Measurements from ENCODE around the gene PPP6C. TPM values are rescaled to one million over a fixed set of nuclear protein-coding genes. Genes with fewer than 3 reads are reported as not detected.

The PPP6C gene
- polyA plus RNA-seq, 2 donors = 17.2 to 22.7 TPM

- Histone ChIP-seq H3K4me1 (ENCODE audit: control insufficient read depth in 2 of 2, insufficient read depth in 2 of 2, low read length in 1 of 2) (no peaks in the 10 kb centered on the region), H3K27me3 (ENCODE audit: control insufficient read depth in 1 of 2, insufficient read depth in 2 of 2, low read length in 2 of 2) (no peaks in the 10 kb centered on the region), H3K36me3 (ENCODE audit: control insufficient read depth in 2 of 2, insufficient read depth in 2 of 2, low read length in 1 of 2) (peaks cover 5 to 7% of the 10 kb centered on the region in 2 donors), H3K27ac (ENCODE audit: low read depth in 2 of 2, low read length in 1 of 2) (no peak overlapping the region), H3K4me3 (ENCODE audit: low read depth in 1 of 2, low read length in 2 of 2) (no peak overlapping the region), H3K9me3 (ENCODE audit: control insufficient read depth in 2 of 2, insufficient read depth in 1 of 2, low read depth in 1 of 2, low read length in 1 of 2) (no peaks in the 10 kb centered on the region)
- 27 to 42% methylated on average over 4 of the region's 4 CpGs for WGBS, 2 donors
Observed at GRCh38 chr9:125146247-125146646, 43.4 kb downstream of the PPP6C start.

DNA sequence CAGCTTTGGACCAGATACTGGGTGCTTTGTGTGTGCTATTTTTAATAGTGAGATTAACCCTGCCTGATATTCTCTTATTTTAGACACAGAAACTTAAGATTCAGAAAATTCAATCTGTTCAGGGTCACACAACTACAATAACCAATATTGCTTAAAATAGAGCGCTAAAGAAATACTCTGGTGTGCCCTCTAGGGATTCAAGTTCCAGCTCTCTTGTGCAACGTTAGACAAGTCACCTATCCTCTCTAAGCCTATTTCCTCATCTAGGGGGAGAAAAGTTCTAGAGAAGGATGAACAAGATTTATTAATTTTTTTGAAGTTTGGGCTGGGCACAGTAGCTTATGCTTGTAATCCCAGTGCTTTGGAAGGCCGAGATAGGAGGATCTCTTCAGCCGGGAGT is 44.2 kb downstream of the PPP6C start:
- Histone ChIP-seq H3K4me3 (ENCODE audit: low read depth in 1 of 2, low read length in 2 of 2) (no peak overlapping the region), H3K27me3 (ENCODE audit: control insufficient read depth in 1 of 2, insufficient read depth in 2 of 2, low read length in 2 of 2) (no peaks in the 10 kb centered on the region), H3K4me1 (ENCODE audit: control insufficient read depth in 2 of 2, insufficient read depth in 2 of 2, low read length in 1 of 2) (no peaks in the 10 kb centered on the region), H3K9me3 (ENCODE audit: control insufficient read depth in 2 of 2, insufficient read depth in 1 of 2, low read depth in 1 of 2, low read length in 1 of 2) (no peaks in the 10 kb centered on the region), H3K27ac (ENCODE audit: low read depth in 2 of 2, low read length in 1 of 2) (no peak overlapping the region), H3K36me3 (ENCODE audit: control insufficient read depth in 2 of 2, insufficient read depth in 2 of 2, low read length in 1 of 2) (peaks cover under 1 to 3% of the 10 kb centered on the region in 2 donors)
- WGBS, 2 donors = 57 to 68% methylated on average over 4 of the region's 4 CpGs

- H3K27ac ChIP-seq (ENCODE audit: low read depth in 2 of 2, low read length in 1 of 2) = peak within 1 kb of the TSS; percentile 13 to 75
- H3K9me3 ChIP-seq (ENCODE audit: control insufficient read depth in 2 of 2, insufficient read depth in 1 of 2, low read depth in 1 of 2, low read length in 1 of 2) = no peaks in the 10 kb centered on the region
- 0 to 1% methylated on average over 37 to 46 of the region's 46 CpGs for WGBS, 2 donors
- no peaks in the 10 kb centered on the region for H3K27me3 ChIP-seq (ENCODE audit: control insufficient read depth in 1 of 2, insufficient read depth in 2 of 2, low read length in 2 of 2)
- H3K36me3 ChIP-seq (ENCODE audit: control insufficient read depth in 2 of 2, insufficient read depth in 2 of 2, low read length in 1 of 2) = no peaks in the 10 kb centered on the region
- H3K4me3 ChIP-seq (ENCODE audit: low read depth in 1 of 2, low read length in 2 of 2) = peak within 1 kb of the TSS; percentile 57 to 93
- H3K4me1 ChIP-seq (ENCODE audit: control insufficient read depth in 2 of 2, insufficient read depth in 2 of 2, low read length in 1 of 2) = no peaks in the 10 kb centered on the region
Observed at GRCh38 chr9:125143377-125144090, 46.1 kb downstream of the PPP6C start, which contains the start of gene SCAI. SCAI (minus strand) TSS chr9:125143528; CDS start chr9:125143437, 91 bp downstream.

DNA sequence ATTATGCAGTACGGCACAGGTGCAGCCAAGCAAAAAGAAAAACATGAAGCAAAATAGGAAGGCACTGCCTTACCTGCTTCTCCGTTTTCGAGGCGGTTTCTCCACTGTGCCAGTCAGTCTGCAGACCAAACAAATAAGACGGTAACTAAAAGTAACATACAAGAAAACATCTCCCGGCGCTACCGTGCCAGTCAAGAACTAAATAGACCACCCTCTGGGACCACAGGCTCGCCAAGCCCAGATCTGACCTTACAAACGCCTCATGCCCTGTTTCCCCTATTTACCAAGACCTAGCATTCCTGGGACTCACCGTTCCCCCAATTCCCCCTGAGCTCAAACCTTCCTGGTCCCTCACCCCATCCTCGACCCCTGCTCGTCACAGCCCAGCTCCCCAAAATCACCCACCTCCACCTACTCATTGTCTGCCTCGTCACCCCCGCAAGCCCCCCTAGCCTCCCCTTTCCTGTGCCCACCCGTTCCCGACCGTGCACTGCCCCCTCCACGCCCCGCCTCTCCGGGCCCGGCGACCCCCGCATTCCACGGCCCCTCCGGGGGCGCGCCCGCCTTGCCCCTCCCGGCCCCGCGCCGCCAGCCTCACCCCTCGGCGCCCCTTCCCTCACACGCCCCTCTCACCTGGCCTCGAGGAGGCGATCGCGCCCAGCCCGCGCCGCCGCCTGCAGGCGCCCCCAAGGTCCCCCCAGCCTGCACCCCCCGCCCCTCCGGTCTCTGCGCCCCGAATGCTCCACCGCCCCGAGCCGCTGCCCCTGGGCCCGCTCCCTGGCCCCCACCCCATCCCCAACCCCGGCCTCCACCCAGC is 46.8 kb downstream of the PPP6C start:
- H3K27me3 ChIP-seq (ENCODE audit: control insufficient read depth in 1 of 2, insufficient read depth in 2 of 2, low read length in 2 of 2) = no peaks in the 10 kb centered on the region
- 2% methylated on average over 48 to 54 of the region's 54 CpGs for whole genome bisulfite sequencing, 2 donors
- H3K4me3 ChIP-seq (ENCODE audit: low read depth in 1 of 2, low read length in 2 of 2) = peak overlapping the region; percentile 57 to 93
- no peaks in the 10 kb centered on the region for H3K9me3 ChIP-seq (ENCODE audit: control insufficient read depth in 2 of 2, insufficient read depth in 1 of 2, low read depth in 1 of 2, low read length in 1 of 2)
- H3K4me1 ChIP-seq (ENCODE audit: control insufficient read depth in 2 of 2, insufficient read depth in 2 of 2, low read length in 1 of 2) = no peaks in the 10 kb centered on the region
- no peaks in the 10 kb centered on the region for H3K36me3 ChIP-seq (ENCODE audit: control insufficient read depth in 2 of 2, insufficient read depth in 2 of 2, low read length in 1 of 2)
- peak overlapping the region; percentile 13 to 75 for H3K27ac ChIP-seq (ENCODE audit: low read depth in 2 of 2, low read length in 1 of 2)

DNA sequence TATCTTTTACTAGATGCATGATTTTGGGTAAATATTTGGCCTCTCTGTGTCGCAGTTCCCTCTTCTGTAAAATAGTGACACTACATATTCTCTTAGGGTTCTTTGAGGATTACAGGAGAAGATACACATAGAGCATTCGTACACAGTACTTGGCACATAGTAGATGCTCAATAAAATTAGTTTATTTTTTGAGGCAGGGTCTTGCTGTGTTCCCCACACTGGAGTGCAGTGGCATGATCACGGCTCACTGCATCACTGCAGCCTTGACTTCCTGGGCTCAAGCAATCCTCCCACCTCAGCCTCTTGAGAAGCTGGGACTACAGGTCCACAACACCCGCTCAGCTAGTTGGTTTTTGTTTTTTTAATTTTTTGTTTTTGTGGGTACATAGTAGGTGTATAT is 47.9 kb downstream of the PPP6C start:
- Histone ChIP-seq H3K27ac (ENCODE audit: low read depth in 2 of 2, low read length in 1 of 2) (no peak overlapping the region), H3K36me3 (ENCODE audit: control insufficient read depth in 2 of 2, insufficient read depth in 2 of 2, low read length in 1 of 2) (no peaks in the 10 kb centered on the region), H3K4me1 (ENCODE audit: control insufficient read depth in 2 of 2, insufficient read depth in 2 of 2, low read length in 1 of 2) (no peaks in the 10 kb centered on the region), H3K27me3 (ENCODE audit: control insufficient read depth in 1 of 2, insufficient read depth in 2 of 2, low read length in 2 of 2) (no peaks in the 10 kb centered on the region), H3K9me3 (ENCODE audit: control insufficient read depth in 2 of 2, insufficient read depth in 1 of 2, low read depth in 1 of 2, low read length in 1 of 2) (no peaks in the 10 kb centered on the region), H3K4me3 (ENCODE audit: low read depth in 1 of 2, low read length in 2 of 2) (no peak overlapping the region)
- 92 to 97% methylated on average over 4 of the region's 4 CpGs for WGBS, 2 donors

- 71 to 78% methylated on average over 3 of the region's 3 CpGs for WGBS, 2 donors
- Histone ChIP-seq H3K36me3 (ENCODE audit: control insufficient read depth in 2 of 2, insufficient read depth in 2 of 2, low read length in 1 of 2) (no peaks in the 10 kb centered on the region), H3K9me3 (ENCODE audit: control insufficient read depth in 2 of 2, insufficient read depth in 1 of 2, low read depth in 1 of 2, low read length in 1 of 2) (no peaks in the 10 kb centered on the region)
Observed at GRCh38 chr9:125141251-125141650, 48.4 kb downstream of the PPP6C start.

GRCh38 chr9:125140576-125140975 is 49.0 kb downstream of the PPP6C start:
- Histone ChIP-seq H3K36me3 (ENCODE audit: control insufficient read depth in 2 of 2, insufficient read depth in 2 of 2, low read length in 1 of 2) (no peaks in the 10 kb centered on the region), H3K4me3 (ENCODE audit: low read depth in 1 of 2, low read length in 2 of 2) (no peak overlapping the region), H3K4me1 (ENCODE audit: control insufficient read depth in 2 of 2, insufficient read depth in 2 of 2, low read length in 1 of 2) (no peaks in the 10 kb centered on the region), H3K9me3 (ENCODE audit: control insufficient read depth in 2 of 2, insufficient read depth in 1 of 2, low read depth in 1 of 2, low read length in 1 of 2) (no peaks in the 10 kb centered on the region), H3K27me3 (ENCODE audit: control insufficient read depth in 1 of 2, insufficient read depth in 2 of 2, low read length in 2 of 2) (no peaks in the 10 kb centered on the region), H3K27ac (ENCODE audit: low read depth in 2 of 2, low read length in 1 of 2) (no peak overlapping the region)
- 95 to 100% methylated on average over 1 of the region's 1 CpG for WGBS, 2 donors

More at GRCh38 chr9:125141251-125141650, 48.4 kb downstream of the PPP6C start:
- Histone ChIP-seq H3K4me1 (ENCODE audit: control insufficient read depth in 2 of 2, insufficient read depth in 2 of 2, low read length in 1 of 2) (no peaks in the 10 kb centered on the region), H3K4me3 (ENCODE audit: low read depth in 1 of 2, low read length in 2 of 2) (no peak overlapping the region), H3K27me3 (ENCODE audit: control insufficient read depth in 1 of 2, insufficient read depth in 2 of 2, low read length in 2 of 2) (no peaks in the 10 kb centered on the region), H3K27ac (ENCODE audit: low read depth in 2 of 2, low read length in 1 of 2) (no peak overlapping the region)

DNA sequence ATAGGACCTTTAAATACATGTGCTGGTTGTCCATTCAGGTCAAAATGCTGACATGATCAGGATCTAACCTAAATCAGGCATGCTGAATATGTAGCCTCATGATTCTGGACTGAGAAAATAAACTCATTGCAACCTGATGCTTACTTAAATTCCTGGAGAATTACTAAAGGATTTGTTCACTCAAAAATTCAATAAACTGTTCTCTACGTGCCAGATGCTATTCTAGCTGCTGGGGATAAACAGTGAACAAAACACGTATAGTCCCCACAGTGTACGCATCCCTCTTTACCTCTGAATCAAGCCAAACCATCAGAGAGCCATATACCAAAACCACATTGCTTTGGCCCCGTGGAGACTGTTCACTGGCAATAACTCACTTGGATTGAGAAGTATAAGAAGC is 52.4 kb downstream of the PPP6C start:
- H3K27ac ChIP-seq (ENCODE audit: low read depth in 2 of 2, low read length in 1 of 2) = no peak overlapping the region
- no peaks in the 10 kb centered on the region for H3K4me1 ChIP-seq (ENCODE audit: control insufficient read depth in 2 of 2, insufficient read depth in 2 of 2, low read length in 1 of 2)
- no peaks in the 10 kb centered on the region for H3K27me3 ChIP-seq (ENCODE audit: control insufficient read depth in 1 of 2, insufficient read depth in 2 of 2, low read length in 2 of 2)
- no peaks in the 10 kb centered on the region for H3K36me3 ChIP-seq (ENCODE audit: control insufficient read depth in 2 of 2, insufficient read depth in 2 of 2, low read length in 1 of 2)
- 76 to 84% methylated on average over 4 of the region's 4 CpGs for WGBS, 2 donors
- H3K4me3 ChIP-seq (ENCODE audit: low read depth in 1 of 2, low read length in 2 of 2) = no peak overlapping the region
- no peaks in the 10 kb centered on the region for H3K9me3 ChIP-seq (ENCODE audit: control insufficient read depth in 2 of 2, insufficient read depth in 1 of 2, low read depth in 1 of 2, low read length in 1 of 2)

DNA sequence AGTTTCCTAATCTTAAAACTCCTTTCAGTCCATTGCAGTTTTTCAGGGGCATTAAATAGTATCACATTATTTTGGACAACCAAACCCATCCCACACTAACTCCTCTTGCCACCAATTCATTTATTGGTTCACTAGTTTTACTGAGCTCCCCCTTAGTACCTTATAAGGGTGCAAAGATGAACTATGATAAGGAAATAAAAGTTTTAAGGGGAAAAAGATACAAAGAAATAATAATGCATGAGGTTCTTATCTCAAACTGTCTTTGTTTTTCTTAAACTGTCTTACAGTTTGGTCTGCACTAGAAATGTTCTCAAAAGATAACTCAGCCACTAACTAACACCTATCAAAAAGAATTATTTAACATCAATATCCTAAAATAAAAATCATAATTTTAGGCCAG is 54.6 kb downstream of the PPP6C start:
- no peaks in the 10 kb centered on the region for H3K36me3 ChIP-seq (ENCODE audit: control insufficient read depth in 2 of 2, insufficient read depth in 2 of 2, low read length in 1 of 2)
- no peak overlapping the region for H3K27ac ChIP-seq (ENCODE audit: low read depth in 2 of 2, low read length in 1 of 2)
- no peak overlapping the region for H3K4me3 ChIP-seq (ENCODE audit: low read depth in 1 of 2, low read length in 2 of 2)
- H3K27me3 ChIP-seq (ENCODE audit: control insufficient read depth in 1 of 2, insufficient read depth in 2 of 2, low read length in 2 of 2) = no peaks in the 10 kb centered on the region
- H3K4me1 ChIP-seq (ENCODE audit: control insufficient read depth in 2 of 2, insufficient read depth in 2 of 2, low read length in 1 of 2) = no peaks in the 10 kb centered on the region
- no peaks in the 10 kb centered on the region for H3K9me3 ChIP-seq (ENCODE audit: control insufficient read depth in 2 of 2, insufficient read depth in 1 of 2, low read depth in 1 of 2, low read length in 1 of 2)
